GM12891 (cell line): ENCODE measurements around the gene HOXC12.

Source experiments
- DNase-seq: peaks from one replicate; pipeline ENCODE4 v3.0.0; 2011; ENCODE audit warnings: low spot score; ENCODE audit not compliant: insufficient read length
- FAIRE-seq: peaks from 2 replicates; lab custom pipeline; 2011; peaks lifted over from hg19 to GRCh38; lab: Jason Lieb, UNC
- PAX5 ChIP-seq: IDR thresholded peaks from 2 replicates; pipeline ENCODE4 v1.6.1; 2011; ENCODE audit warnings: low read length, moderate library complexity, mild to moderate bottlenecking; ENCODE audit not compliant: insufficient read depth, severe bottlenecking
- POLR2A ChIP-seq: IDR thresholded peaks from 2 replicates; pipeline ENCODE4 v1.6.1; 2011; ENCODE audit warnings: low read depth, low read length, control low read depth
- POLR2AphosphoS5 ChIP-seq: IDR thresholded peaks from 2 replicates; pipeline ENCODE4 v1.6.1; 2011; ENCODE audit warnings: low read depth, low read length, control low read depth
- POU2F2 ChIP-seq: IDR thresholded peaks from 2 replicates; pipeline ENCODE4 v1.6.1; 2011; ENCODE audit warnings: low read depth, mild to moderate bottlenecking, control low read depth, low read length, moderate library complexity
- SPI1 ChIP-seq: IDR thresholded peaks from 2 replicates; pipeline ENCODE4 v1.6.1; 2011; ENCODE audit warnings: low read depth, low read length, control low read depth
- TAF1 ChIP-seq: IDR thresholded peaks from 2 replicates; pipeline ENCODE4 v1.6.1; 2011; ENCODE audit warnings: low read depth, low read length, control low read depth

The HOXC12 gene

GRCh38 chr12:54002278-54002914 lies 47.7 kb downstream of the HOXC12 start:
- DNase-seq (no peak), FAIRE-seq (no peak)
- TF ChIP-seq POLR2AphosphoS5 = no peak
- TF ChIP-seq PAX5 = no peak
- TF ChIP-seq POU2F2 = no peak
- TF ChIP-seq TAF1 = no peak
- TF ChIP-seq SPI1 = no peak
- no peak for TF ChIP-seq POLR2A

GRCh38 chr12:54002915-54003389 lies 48.2 kb downstream of the HOXC12 start:
- TF ChIP-seq TAF1 = no peak
- no peak for TF ChIP-seq POLR2AphosphoS5
- no peak for TF ChIP-seq PAX5
- TF ChIP-seq POLR2A = no peak
- no peak for FAIRE-seq
- DNase-seq = no peak

- FAIRE-seq (no peak), DNase-seq (no peak)
- TF ChIP-seq SPI1 (no peak), POLR2A (no peak), PAX5 (no peak), TAF1 (no peak), POU2F2 (no peak), POLR2AphosphoS5 (no peak)
Observed at GRCh38 chr12:54003625-54004024, 48.9 kb downstream of the HOXC12 start.

- TF ChIP-seq TAF1 (no peak), POU2F2 (no peak)
- no peak for FAIRE-seq
Observed at GRCh38 chr12:54004063-54004840, 49.5 kb downstream of the HOXC12 start.

GRCh38 chr12:54004841-54005530 lies 50.3 kb downstream of the HOXC12 start:
- FAIRE-seq (no peak), DNase-seq (no peak)
- TF ChIP-seq PAX5 (no peak), POLR2AphosphoS5 (no peak), SPI1 (no peak), TAF1 (no peak), POLR2A (no peak), POU2F2 (no peak)

More at GRCh38 chr12:54004063-54004840, 49.5 kb downstream of the HOXC12 start:
- no peak for DNase-seq

GRCh38 chr12:54005531-54005852 lies 50.8 kb downstream of the HOXC12 start:
- FAIRE-seq (no peak), DNase-seq (no peak)
- TF ChIP-seq TAF1 = no peak

- TF ChIP-seq POLR2A (no peak), PAX5 (no peak), SPI1 (peak; percentile 78), TAF1 (no peak), POLR2AphosphoS5 (no peak), POU2F2 (no peak)
- peak; percentile 90 for FAIRE-seq
- DNase-seq = peak; percentile 79
Observed at GRCh38 chr12:54005853-54006558, 51.3 kb downstream of the HOXC12 start.

GRCh38 chr12:54006559-54007220 lies 52.0 kb downstream of the HOXC12 start:
- no peak for FAIRE-seq
- TF ChIP-seq POU2F2 (no peak), PAX5 (no peak), POLR2A (no peak), SPI1 (no peak), TAF1 (no peak), POLR2AphosphoS5 (no peak)
- DNase-seq = no peak

GRCh38 chr12:54007538-54008259 lies 53.0 kb downstream of the HOXC12 start:
- no peak for FAIRE-seq
- no peak for TF ChIP-seq TAF1
- no peak for TF ChIP-seq POU2F2
- no peak for TF ChIP-seq SPI1
- no peak for TF ChIP-seq POLR2AphosphoS5
- TF ChIP-seq POLR2A = no peak
- no peak for TF ChIP-seq PAX5
- DNase-seq = no peak
